HUES48 (cell line): Measurements from ENCODE around the gene RNF4.

Experiments
- H3K27ac ChIP-seq: one replicate; pipeline ENCODE4 v1.7.0; 2013; ENCODE audit warnings: low read depth, low read length, inconsistent platforms
- H3K27me3 ChIP-seq: 2 replicates; pipeline ENCODE4 v1.6.1; 2013; ENCODE audit warnings: mild to moderate bottlenecking, low read length; ENCODE audit not compliant: control insufficient read depth, insufficient read depth
- H3K36me3 ChIP-seq: 2 replicates; pipeline ENCODE4 v1.6.1; 2013; ENCODE audit warnings: low read length; ENCODE audit not compliant: control insufficient read depth, insufficient read depth
- H3K4me1 ChIP-seq: 2 replicates; pipeline ENCODE4 v1.6.1; 2013; ENCODE audit warnings: mild to moderate bottlenecking, low read length; ENCODE audit not compliant: control insufficient read depth, insufficient read depth
- H3K4me3 ChIP-seq: 2 replicates; pipeline ENCODE4 v1.5.1; 2013; ENCODE audit warnings: mild to moderate bottlenecking, low read depth, low read length
- H3K9ac ChIP-seq: 2 replicates; pipeline ENCODE4 v1.6.1; 2013; ENCODE audit warnings: mild to moderate bottlenecking, low read depth, low read length, moderate library complexity
- H3K9me3 ChIP-seq: 2 replicates; pipeline ENCODE4 v1.6.1; 2013; ENCODE audit warnings: low read length; ENCODE audit not compliant: control insufficient read depth, insufficient read depth

The RNF4 gene

GRCh38 chr4:2494992-2495391, 26.1 kb downstream of the RNF4 start:
- Histone ChIP-seq H3K9ac (no peak overlapping the region), H3K27ac (no peak overlapping the region), H3K36me3 (peaks cover 85% of the 10 kb centered on the region), H3K4me3 (no peak overlapping the region), H3K4me1 (no peaks in the 10 kb centered on the region), H3K9me3 (no peaks in the 10 kb centered on the region), H3K27me3 (no peaks in the 10 kb centered on the region)

GRCh38 chr4:2497324-2497723, 28.4 kb downstream of the RNF4 start:
- Histone ChIP-seq H3K9me3 (no peaks in the 10 kb centered on the region), H3K4me3 (no peak overlapping the region), H3K36me3 (peaks cover 88% of the 10 kb centered on the region), H3K4me1 (no peaks in the 10 kb centered on the region), H3K27me3 (no peaks in the 10 kb centered on the region), H3K27ac (no peak overlapping the region), H3K9ac (no peak overlapping the region)

- no peak overlapping the region for H3K27ac ChIP-seq
- H3K4me1 ChIP-seq: no peaks in the 10 kb centered on the region
- no peaks in the 10 kb centered on the region for H3K9me3 ChIP-seq
- no peak overlapping the region for H3K9ac ChIP-seq
- H3K36me3 ChIP-seq: peaks cover 84% of the 10 kb centered on the region
- no peak overlapping the region for H3K4me3 ChIP-seq
- H3K27me3 ChIP-seq: no peaks in the 10 kb centered on the region
These were observed 29.0 kb downstream of the RNF4 start for GRCh38 chr4:2497931-2498330.

GRCh38 chr4:2500547-2500946, 31.6 kb downstream of the RNF4 start:
- Histone ChIP-seq H3K9me3 (no peaks in the 10 kb centered on the region), H3K4me3 (no peak overlapping the region), H3K36me3 (peaks cover 79% of the 10 kb centered on the region), H3K27me3 (no peaks in the 10 kb centered on the region), H3K9ac (no peak overlapping the region), H3K27ac (no peak overlapping the region), H3K4me1 (no peaks in the 10 kb centered on the region)

- no peaks in the 10 kb centered on the region for H3K9me3 ChIP-seq
- H3K9ac ChIP-seq: no peak overlapping the region
- peaks cover 79% of the 10 kb centered on the region for H3K36me3 ChIP-seq
- no peaks in the 10 kb centered on the region for H3K4me1 ChIP-seq
- H3K27ac ChIP-seq: no peak overlapping the region
- no peaks in the 10 kb centered on the region for H3K27me3 ChIP-seq
- H3K4me3 ChIP-seq: no peak overlapping the region
These were observed 32.2 kb downstream of the RNF4 start for GRCh38 chr4:2501034-2501594.

GRCh38 chr4:2503809-2504208, 34.9 kb downstream of the RNF4 start:
- Histone ChIP-seq H3K36me3 (peaks cover 74% of the 10 kb centered on the region), H3K27me3 (no peaks in the 10 kb centered on the region), H3K4me3 (no peak overlapping the region)

GRCh38 chr4:2507259-2507658, 38.4 kb downstream of the RNF4 start:
- Histone ChIP-seq H3K9ac (no peak overlapping the region), H3K36me3 (peaks cover 75% of the 10 kb centered on the region), H3K9me3 (no peaks in the 10 kb centered on the region), H3K4me3 (no peak overlapping the region), H3K27ac (no peak overlapping the region), H3K27me3 (no peaks in the 10 kb centered on the region), H3K4me1 (no peaks in the 10 kb centered on the region)

More at GRCh38 chr4:2503809-2504208, 34.9 kb downstream of the RNF4 start:
- no peaks in the 10 kb centered on the region for H3K9me3 ChIP-seq
- no peak overlapping the region for H3K9ac ChIP-seq
- no peaks in the 10 kb centered on the region for H3K4me1 ChIP-seq
- H3K27ac ChIP-seq: no peak overlapping the region

- H3K27me3 ChIP-seq: no peaks in the 10 kb centered on the region
- H3K4me1 ChIP-seq: no peaks in the 10 kb centered on the region
- no peak overlapping the region for H3K9ac ChIP-seq
- no peak overlapping the region for H3K4me3 ChIP-seq
- no peaks in the 10 kb centered on the region for H3K9me3 ChIP-seq
- no peak overlapping the region for H3K27ac ChIP-seq
- H3K36me3 ChIP-seq: peaks cover 80% of the 10 kb centered on the region
These were observed 38.9 kb downstream of the RNF4 start for GRCh38 chr4:2507855-2508254.

GRCh38 chr4:2510351-2511259, 41.7 kb downstream of the RNF4 start:
- Histone ChIP-seq H3K4me1 (no peaks in the 10 kb centered on the region), H3K36me3 (peaks cover 89% of the 10 kb centered on the region), H3K9ac (no peak overlapping the region), H3K4me3 (no peak overlapping the region), H3K27me3 (no peaks in the 10 kb centered on the region), H3K9me3 (no peaks in the 10 kb centered on the region), H3K27ac (no peak overlapping the region)

- H3K4me1 ChIP-seq: no peaks in the 10 kb centered on the region
- H3K36me3 ChIP-seq: peaks cover 87% of the 10 kb centered on the region
- no peak overlapping the region for H3K9ac ChIP-seq
- H3K9me3 ChIP-seq: no peaks in the 10 kb centered on the region
- H3K4me3 ChIP-seq: no peak overlapping the region
- no peak overlapping the region for H3K27ac ChIP-seq
- no peaks in the 10 kb centered on the region for H3K27me3 ChIP-seq
These were observed 42.8 kb downstream of the RNF4 start for GRCh38 chr4:2511645-2512131.

GRCh38 chr4:2512396-2513135, 43.7 kb downstream of the RNF4 start:
- H3K36me3 ChIP-seq: peaks cover 80% of the 10 kb centered on the region
- H3K4me3 ChIP-seq: no peak overlapping the region
- H3K27me3 ChIP-seq: no peaks in the 10 kb centered on the region
- H3K9me3 ChIP-seq: no peaks in the 10 kb centered on the region
- H3K27ac ChIP-seq: no peak overlapping the region
- H3K4me1 ChIP-seq: no peaks in the 10 kb centered on the region
- H3K9ac ChIP-seq: no peak overlapping the region
